Fibroblast of lung (primary cell): Measurements from ENCODE around the gene BIRC5. TPM values are rescaled to one million over a fixed set of nuclear protein-coding genes. Genes with fewer than 3 reads are reported as not detected.

Source experiments
- DNase-seq, 2 donors: peaks; one replicate each; pipeline versions ENCODE4 v3.0.0 to v3.0.0-alpha.2; 2010; ENCODE audit warnings: low read depth in 2 of 2
- H2AFZ ChIP-seq: 2 replicates; pipeline ENCODE4 v1.5.1; 2012; ENCODE audit warnings: low read length, control low read depth, inconsistent platforms
- H3K27ac ChIP-seq: 2 replicates; pipeline ENCODE4 v1.5.1; 2011; ENCODE audit warnings: low read length, control low read depth; ENCODE audit not compliant: insufficient read depth
- H3K27me3 ChIP-seq: 2 replicates; pipeline ENCODE4 v1.5.1; 2011; ENCODE audit warnings: mild to moderate bottlenecking, low read length; ENCODE audit not compliant: control insufficient read depth, insufficient read depth
- H3K36me3 ChIP-seq: 2 replicates; pipeline ENCODE4 v1.5.1; 2011; ENCODE audit warnings: low read length; ENCODE audit not compliant: control insufficient read depth, insufficient read depth
- H3K4me1 ChIP-seq: 2 replicates; pipeline ENCODE4 v1.5.1; 2011; ENCODE audit warnings: low read length; ENCODE audit not compliant: control insufficient read depth, insufficient read depth; ENCODE audit errors: extremely low read depth
- H3K4me2 ChIP-seq: 2 replicates; pipeline ENCODE4 v1.5.1; 2011; ENCODE audit warnings: low read length, control low read depth; ENCODE audit not compliant: insufficient read depth; ENCODE audit errors: extremely low read depth
- H3K4me3 ChIP-seq, 4 experiments: fragments of 200-600 bp in 1 of 4; sonication (generic) in 1 of 4; replicated peaks in 1 of 4; 2 replicates each; pipeline ENCODE4 v1.5.1; 2011 to 2016; ENCODE audit warnings: low read length in 4 of 4, low read depth in 3 of 4, mild to moderate bottlenecking in 3 of 4, control low read depth in 2 of 4, inconsistent platforms in 1 of 4, mixed read lengths in 1 of 4; ENCODE audit not compliant: insufficient read depth in 1 of 4; ENCODE audit errors: control extremely low read depth in 1 of 4
- H3K79me2 ChIP-seq: 2 replicates; pipeline ENCODE4 v1.5.1; 2012; ENCODE audit warnings: mild to moderate bottlenecking, low read length, inconsistent platforms; ENCODE audit not compliant: control insufficient read depth, insufficient read depth
- H3K9ac ChIP-seq: 2 replicates; pipeline ENCODE4 v1.5.1; 2011; ENCODE audit warnings: mild to moderate bottlenecking, low read length, control low read depth; ENCODE audit not compliant: insufficient read depth
- H3K9me3 ChIP-seq: 2 replicates; pipeline ENCODE4 v1.5.1; 2012; ENCODE audit warnings: low read depth, low read length; ENCODE audit not compliant: control insufficient read depth, insufficient read depth
- H4K20me1 ChIP-seq: 2 replicates; pipeline ENCODE4 v1.5.1; 2011; ENCODE audit warnings: low read length; ENCODE audit not compliant: control insufficient read depth, insufficient read depth; ENCODE audit errors: extremely low read depth
- CTCF ChIP-seq, 2 donors: IDR thresholded peaks in 1 of 2; conservative IDR thresholded peaks in 1 of 2; 1 replicate in 1 of 2; 2 replicates in 1 of 2; pipeline ENCODE4 v1.5.1; 2011 to 2012; ENCODE audit warnings: low read length in 2 of 2, control low read depth in 1 of 2, inconsistent platforms in 1 of 2, low read depth in 1 of 2, mild to moderate bottlenecking in 1 of 2
- EZH2 ChIP-seq: IDR thresholded peaks from 2 replicates; pipeline ENCODE4 v1.5.1; 2012; ENCODE audit warnings: low read length, control low read depth, mild to moderate bottlenecking; ENCODE audit errors: missing control alignments
- polyA plus RNA-seq, 2 donors: library from polyadenylated mRNA; depleted of rRNA in 1 of 2; stranded (reverse) in 1 of 2; unstranded in 1 of 2; fragments of >200 nt; gene quantifications; 2 replicates each; pipeline ENCODE4 v1.2.1, GENCODE V29; 2011 to 2012; ENCODE audit warnings: missing spikeins in 1 of 2
- total RNA-seq: library from RNA; depleted of rRNA; stranded (reverse); fragments of >200 nt; gene quantifications from 2 replicates; pipeline ENCODE4 v1.2.1, GENCODE V29; 2014

BIRC5 gene
- total and polyA plus RNA-seq, 2 donors (not counting 1 experiment from before 2014, with no cell fraction given): 11.1 to 28.6 TPM

GRCh38 chr17:78267253-78268073, 53.4 kb downstream of the BIRC5 start:
- Histone ChIP-seq H3K4me3 (no peak overlapping the region), H3K27me3 (peaks cover 16% of the 10 kb centered on the region), H3K9ac (no peak overlapping the region), H3K27ac (no peak overlapping the region), H2AFZ (no peak overlapping the region), H3K79me2 (no peaks in the 10 kb centered on the region), H3K4me2 (no peak overlapping the region), H3K4me1 (no peaks in the 10 kb centered on the region), H4K20me1 (no peaks in the 10 kb centered on the region), H3K9me3 (no peaks in the 10 kb centered on the region), H3K36me3 (no peaks in the 10 kb centered on the region)
- no peak for TF ChIP-seq CTCF (conservative IDR thresholded peaks at IDR 0.05 in 1 of 2, IDR thresholded peaks at IDR 0.05 in 1 of 2; ENCODE audit: low read depth in 1 of 2, low read length in 2 of 2)
- TF ChIP-seq EZH2: no peak
- DNase-seq: no peak

- Histone ChIP-seq H4K20me1 (no peaks in the 10 kb centered on the region), H3K4me1 (no peaks in the 10 kb centered on the region), H3K4me2 (no peak overlapping the region), H3K79me2 (no peaks in the 10 kb centered on the region), H2AFZ (no peak overlapping the region), H3K4me3 (no peak overlapping the region), H3K9ac (no peak overlapping the region), H3K9me3 (no peaks in the 10 kb centered on the region), H3K36me3 (no peaks in the 10 kb centered on the region), H3K27me3 (peaks cover 16% of the 10 kb centered on the region), H3K27ac (no peak overlapping the region)
- no peak for DNase-seq
- TF ChIP-seq CTCF (conservative IDR thresholded peaks at IDR 0.05 in 1 of 2, IDR thresholded peaks at IDR 0.05 in 1 of 2; ENCODE audit: low read depth in 1 of 2, low read length in 2 of 2) (no peak), EZH2 (no peak)
Measured at GRCh38 chr17:78268191-78268874, 54.3 kb downstream of the BIRC5 start.
